Cardiac muscle cell (in vitro differentiated cells and primary cell): ENCODE results near the gene OR51D1. TPM values are rescaled to one million over a fixed set of nuclear protein-coding genes. Genes with fewer than 3 reads are reported as not detected.

Experiments used
- DNase-seq, 2 donors: peaks; one replicate each; pipeline versions ENCODE4 v3.0.0 to v3.0.0-alpha.2; 2010 to 2017; ENCODE audit warnings: low read depth in 1 of 2, low spot score in 1 of 2
- H3K27ac ChIP-seq: fragments of 200-600 bp; sonication (generic); 2 replicates; pipeline ENCODE4 v1.5.1; 2016
- H3K27me3 ChIP-seq: fragments of 200-600 bp; sonication (generic); 2 replicates; pipeline ENCODE4 v1.6.0; 2016; ENCODE audit warnings: control low read depth
- H3K36me3 ChIP-seq: fragments of 200-600 bp; sonication (generic); 2 replicates; pipeline ENCODE4 v1.5.1; 2016; ENCODE audit warnings: control low read depth
- H3K4me1 ChIP-seq: fragments of 200-600 bp; sonication (generic); 2 replicates; pipeline ENCODE4 v1.8.1; 2017; ENCODE audit warnings: low read depth, mild to moderate bottlenecking, mixed run types
- H3K4me3 ChIP-seq: fragments of 200-600 bp; sonication (generic); 2 replicates; pipeline ENCODE4 v1.5.1; 2016; ENCODE audit warnings: mild to moderate bottlenecking
- H3K9me3 ChIP-seq: fragments of 200-600 bp; sonication (generic); 2 replicates; pipeline ENCODE4 v1.5.1; 2017; ENCODE audit warnings: low read depth, mild to moderate bottlenecking, control low read depth
- polyA plus RNA-seq: library from polyadenylated mRNA; unstranded; fragments of >200 nt; fragmentation: Nextera tagmentation; extraction: Ambion mirVana; gene quantifications from 2 replicates; pipeline ENCODE4 v1.2.1, GENCODE V29; 2016
- total RNA-seq: library from RNA; depleted of rRNA; stranded (reverse); fragments of >200 nt; gene quantifications from 2 replicates; pipeline ENCODE4 v1.2.3, GENCODE V29; 2016
- TF ChIP-seq, protein P1 (sequence below): IDR thresholded peaks from 2 replicates; pipeline ENCODE4 v1.5.1; 2012; ENCODE audit warnings: low read depth, mild to moderate bottlenecking, low read length

The OR51D1 gene, protein sequence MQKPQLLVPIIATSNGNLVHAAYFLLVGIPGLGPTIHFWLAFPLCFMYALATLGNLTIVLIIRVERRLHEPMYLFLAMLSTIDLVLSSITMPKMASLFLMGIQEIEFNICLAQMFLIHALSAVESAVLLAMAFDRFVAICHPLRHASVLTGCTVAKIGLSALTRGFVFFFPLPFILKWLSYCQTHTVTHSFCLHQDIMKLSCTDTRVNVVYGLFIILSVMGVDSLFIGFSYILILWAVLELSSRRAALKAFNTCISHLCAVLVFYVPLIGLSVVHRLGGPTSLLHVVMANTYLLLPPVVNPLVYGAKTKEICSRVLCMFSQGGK
- total RNA-seq (not detected in 2 replicates), polyA plus RNA-seq (not detected in 2 replicates)

DNA sequence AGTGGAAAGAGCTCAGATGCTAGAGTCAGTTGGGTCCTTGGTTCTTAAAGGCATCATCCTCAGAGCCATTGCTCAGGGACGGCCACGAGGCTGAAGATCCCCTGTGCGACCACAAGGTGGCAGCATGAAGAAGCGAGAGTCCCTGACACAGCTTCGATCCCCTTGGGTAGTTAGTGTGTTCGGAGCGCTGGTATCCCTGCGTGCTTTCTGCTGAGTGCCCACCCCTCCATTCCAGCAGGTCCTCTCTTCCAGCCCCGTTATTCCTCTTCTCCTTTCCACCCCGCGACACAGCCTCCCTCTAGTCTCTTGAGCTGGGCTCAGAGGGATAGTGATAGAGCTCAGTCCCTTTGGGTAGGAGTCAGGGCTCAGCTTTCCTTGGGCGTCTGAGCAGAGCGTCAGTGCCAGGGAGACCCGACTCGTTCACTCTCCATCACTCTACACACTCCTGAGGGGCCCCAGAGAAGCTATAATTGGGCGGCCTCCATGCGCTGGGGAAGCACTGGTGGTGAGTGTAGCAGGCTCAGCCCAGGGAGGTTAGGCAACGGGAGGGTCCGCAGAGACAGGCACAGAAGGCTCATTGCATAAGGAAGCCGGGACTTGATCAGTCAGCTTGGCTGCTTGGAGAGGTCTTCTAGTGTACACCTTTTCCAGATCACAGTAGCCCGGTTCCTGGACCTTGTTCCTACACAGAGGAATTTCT, at the start of gene OR51D1:
Gene OR51D1, plus strand, starts transcription at position 516 of the 700 bp plus-strand sequence. CDS start 2,314 bp downstream, outside the sequence.
- TF ChIP-seq, protein P1, sequence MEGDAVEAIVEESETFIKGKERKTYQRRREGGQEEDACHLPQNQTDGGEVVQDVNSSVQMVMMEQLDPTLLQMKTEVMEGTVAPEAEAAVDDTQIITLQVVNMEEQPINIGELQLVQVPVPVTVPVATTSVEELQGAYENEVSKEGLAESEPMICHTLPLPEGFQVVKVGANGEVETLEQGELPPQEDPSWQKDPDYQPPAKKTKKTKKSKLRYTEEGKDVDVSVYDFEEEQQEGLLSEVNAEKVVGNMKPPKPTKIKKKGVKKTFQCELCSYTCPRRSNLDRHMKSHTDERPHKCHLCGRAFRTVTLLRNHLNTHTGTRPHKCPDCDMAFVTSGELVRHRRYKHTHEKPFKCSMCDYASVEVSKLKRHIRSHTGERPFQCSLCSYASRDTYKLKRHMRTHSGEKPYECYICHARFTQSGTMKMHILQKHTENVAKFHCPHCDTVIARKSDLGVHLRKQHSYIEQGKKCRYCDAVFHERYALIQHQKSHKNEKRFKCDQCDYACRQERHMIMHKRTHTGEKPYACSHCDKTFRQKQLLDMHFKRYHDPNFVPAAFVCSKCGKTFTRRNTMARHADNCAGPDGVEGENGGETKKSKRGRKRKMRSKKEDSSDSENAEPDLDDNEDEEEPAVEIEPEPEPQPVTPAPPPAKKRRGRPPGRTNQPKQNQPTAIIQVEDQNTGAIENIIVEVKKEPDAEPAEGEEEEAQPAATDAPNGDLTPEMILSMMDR: peak; percentile 94
- H3K4me3 ChIP-seq: no peak within 1 kb of the TSS
- peak; percentile 77 to 80 for DNase-seq

DNA sequence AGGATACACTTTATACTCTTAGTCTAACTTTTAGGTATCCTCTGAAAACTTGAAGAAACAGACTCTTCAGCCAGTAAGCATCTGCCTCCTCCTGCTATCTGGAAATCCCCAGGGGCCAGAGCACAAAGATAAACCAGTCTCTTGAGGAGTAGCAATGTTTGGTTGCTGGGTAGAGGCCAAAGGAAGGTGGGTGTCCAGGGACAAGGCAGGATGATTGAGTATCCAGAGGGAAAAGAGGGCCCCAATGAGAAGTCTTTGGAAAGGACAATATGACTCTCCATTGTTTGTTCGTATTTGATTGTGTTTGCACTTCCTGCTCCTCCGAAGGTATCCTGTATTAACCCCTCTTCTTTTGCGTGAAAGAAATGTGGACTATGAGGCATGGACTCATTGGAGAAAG, 48.3 kb upstream of the OR51D1 start:
- Histone ChIP-seq H3K4me1 (no peaks in the 10 kb centered on the region), H3K4me3 (no peak overlapping the region), H3K27ac (no peak overlapping the region), H3K27me3 (no peaks in the 10 kb centered on the region), H3K36me3 (no peaks in the 10 kb centered on the region), H3K9me3 (no peaks in the 10 kb centered on the region)
- DNase-seq: no peak
- TF ChIP-seq, protein P1: no peak

More for the DNA sequence above, at the start of gene OR51D1:
- H3K9me3 ChIP-seq: no peaks in the 10 kb centered on the region
- H3K27ac ChIP-seq: no peak within 1 kb of the TSS
- no peaks in the 10 kb centered on the region for H3K36me3 ChIP-seq
- H3K4me1 ChIP-seq: no peaks in the 10 kb centered on the region
- peaks cover 5% of the 10 kb centered on the region for H3K27me3 ChIP-seq

DNA sequence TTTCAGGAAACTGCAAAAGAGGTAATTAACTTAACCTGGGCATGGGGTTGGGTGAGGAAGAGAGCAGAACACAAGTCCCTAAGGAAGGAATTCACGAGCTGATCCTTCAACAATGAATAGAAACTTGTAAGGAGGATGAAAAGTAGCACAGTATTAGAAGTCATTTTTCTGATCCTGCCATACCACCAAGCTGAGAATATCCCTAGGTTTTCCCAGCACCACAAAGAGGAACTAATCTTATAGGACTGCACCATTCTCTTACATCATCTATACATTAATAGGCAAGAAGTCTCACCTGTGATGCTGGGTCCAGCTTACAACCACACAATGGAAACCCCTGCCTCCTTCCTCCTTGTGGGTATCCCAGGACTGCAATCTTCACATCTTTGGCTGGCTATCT, 43.5 kb upstream of the OR51D1 start, which contains the start of gene OR52I1:
Gene OR52I1, plus strand, starts transcription at position 301 of the 400 bp plus-strand sequence. Its CDS starts 0 bp downstream, at position 301.
- TF ChIP-seq, protein P1: no peak
- no peaks in the 10 kb centered on the region for H3K27me3 ChIP-seq
- no peaks in the 10 kb centered on the region for H3K9me3 ChIP-seq

DNA sequence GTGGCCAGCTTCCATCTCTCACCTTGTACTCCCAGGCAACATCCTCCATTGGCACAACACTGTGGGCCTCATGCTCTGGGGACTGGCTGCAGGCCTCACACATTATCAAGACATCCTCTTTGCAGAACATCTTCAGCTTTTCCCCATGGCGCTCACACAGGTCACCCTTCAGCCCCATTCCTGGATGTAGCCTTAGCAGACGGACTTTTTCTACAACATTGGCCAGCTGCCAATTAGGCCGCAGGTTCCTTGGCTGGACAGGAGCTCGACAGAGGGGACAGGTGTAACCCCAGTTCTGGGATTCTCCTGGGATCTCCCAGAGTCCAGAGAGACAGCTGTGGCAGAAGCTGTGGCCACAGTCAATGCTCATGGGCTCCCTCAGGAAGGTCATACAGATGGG, 32.2 kb upstream of the OR51D1 start:
- Histone ChIP-seq H3K4me1 (no peaks in the 10 kb centered on the region), H3K4me3 (no peak overlapping the region), H3K36me3 (peaks cover 9% of the 10 kb centered on the region), H3K9me3 (no peaks in the 10 kb centered on the region), H3K27ac (no peak overlapping the region), H3K27me3 (no peaks in the 10 kb centered on the region)
- DNase-seq: no peak
- TF ChIP-seq, protein P1: no peak

More for the DNA sequence above, 43.5 kb upstream of the OR51D1 start, which contains the start of gene OR52I1:
- H3K4me1 ChIP-seq: no peaks in the 10 kb centered on the region
- DNase-seq: no peak
- no peak within 1 kb of the TSS for H3K4me3 ChIP-seq
- H3K36me3 ChIP-seq: no peaks in the 10 kb centered on the region
- no peak within 1 kb of the TSS for H3K27ac ChIP-seq

DNA sequence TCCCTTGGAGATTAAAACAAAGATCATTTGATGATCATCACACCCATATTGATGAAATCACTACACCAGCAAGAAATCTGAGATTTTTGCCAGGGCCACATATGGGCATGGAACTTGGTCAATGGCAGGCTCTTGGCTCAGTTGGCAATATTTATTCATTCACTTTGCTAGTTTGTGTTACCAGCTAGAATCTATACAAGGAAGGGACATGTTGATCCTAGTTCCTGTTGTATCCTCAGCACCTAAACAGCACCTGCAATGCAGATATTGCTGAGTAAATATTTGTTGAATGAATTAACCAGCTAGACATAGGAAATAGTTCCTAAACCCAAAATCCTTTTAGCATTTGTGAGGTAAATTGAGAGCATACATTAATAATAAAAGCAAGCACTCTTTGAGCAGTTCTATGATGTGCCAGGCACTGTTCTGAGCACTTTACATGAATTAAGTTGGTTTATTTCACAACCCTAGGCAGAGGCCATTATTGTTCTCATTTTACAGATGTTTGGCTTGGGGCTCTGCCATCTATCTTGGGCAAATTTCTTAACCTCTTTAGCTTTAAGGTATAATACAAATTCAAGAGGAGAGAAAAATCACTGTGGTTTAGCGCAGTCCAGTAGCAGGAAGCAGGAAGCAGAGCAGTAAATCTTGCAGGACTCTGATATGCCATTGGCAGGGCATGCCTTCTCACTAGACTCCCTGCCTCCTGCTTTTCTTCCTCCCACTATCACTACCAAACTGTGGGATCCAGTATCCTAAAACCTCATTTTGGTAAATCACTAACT, 30.9 kb upstream of the OR51D1 start:
- no peaks in the 10 kb centered on the region for H3K27me3 ChIP-seq
- H3K4me1 ChIP-seq: no peaks in the 10 kb centered on the region
- H3K9me3 ChIP-seq: no peaks in the 10 kb centered on the region
- H3K4me3 ChIP-seq: no peak overlapping the region
- peaks cover 9% of the 10 kb centered on the region for H3K36me3 ChIP-seq
- peak in 1 of 2 donors; percentile 54 for DNase-seq
- H3K27ac ChIP-seq: no peak overlapping the region
- TF ChIP-seq, protein P1: no peak
